ENCODE measurements around the gene PGLYRP1. TPM values are rescaled to one million over a fixed set of nuclear protein-coding genes. Genes with fewer than 3 reads are reported as not detected.

Gene PGLYRP1
- polyA plus RNA-seq, 3 donors = 0.36 to 0.39 (median 0.37) TPM

DNA sequence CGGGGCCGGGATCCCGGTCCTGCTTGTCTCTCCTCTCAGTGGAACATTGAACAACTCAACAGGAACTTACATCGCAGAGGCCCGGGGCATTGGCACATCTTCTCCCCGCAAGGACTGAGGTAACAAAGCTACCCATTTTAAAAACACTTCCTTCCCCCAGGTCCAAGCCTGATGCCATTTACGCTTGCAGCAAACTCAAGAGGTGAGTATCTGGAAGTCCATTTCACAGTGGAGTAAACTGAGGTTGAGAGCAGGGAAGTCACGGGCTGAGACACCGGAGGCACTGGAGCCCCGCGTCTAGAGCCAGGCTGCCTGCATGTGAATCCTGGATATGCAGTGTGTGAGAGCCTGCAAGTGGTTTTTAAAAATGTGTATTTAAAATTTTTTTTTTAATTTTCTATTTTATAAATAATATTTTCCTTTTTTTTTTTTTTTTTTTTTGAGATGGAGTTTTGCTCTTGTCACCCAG lies 492 bp upstream of the PGLYRP1 start:
- Histone ChIP-seq H2AFZ (ENCODE audit: insufficient read depth, low read depth, low read length, poor library complexity, severe bottlenecking) (peak overlapping the region; percentile 59), H3K27ac (ENCODE audit: low read depth in 1 of 2, low read length in 2 of 2) (no peak overlapping the region), H3K4me1 (ENCODE audit: control insufficient read depth in 1 of 2, insufficient read depth in 2 of 2, low read length in 2 of 2) (peaks cover 27 to 33% of the 10 kb centered on the region in 2 donors), H3K27me3 (ENCODE audit: control insufficient read depth in 2 of 2, insufficient read depth in 2 of 2, low read length in 2 of 2) (peaks cover 3 to 37% of the 10 kb centered on the region in 2 donors), H4K20me1 (ENCODE audit: insufficient read depth, low read length) (no peaks in the 10 kb centered on the region), H3K4me2 (replicated peaks; ENCODE audit: extremely low read depth, low read length, poor library complexity, severe bottlenecking) (peak overlapping the region; percentile 52), H3K9me3 (replicated peaks in 1 of 2; ENCODE audit: control insufficient read depth in 1 of 2, insufficient read depth in 1 of 2, low read length in 2 of 2) (no peaks in the 10 kb centered on the region), H3K9ac (ENCODE audit: insufficient read depth, low read length, poor library complexity, severe bottlenecking) (peak overlapping the region; percentile 32), H3K79me2 (ENCODE audit: insufficient read depth, low read length) (no peaks in the 10 kb centered on the region), H3K4me3 (replicated peaks in 1 of 3; ENCODE audit: low read depth in 2 of 3, low read length in 3 of 3) (peak overlapping the region in 1 of 3 experiments; percentile 46), H3K36me3 (replicated peaks in 1 of 2; ENCODE audit: control insufficient read depth in 1 of 2, insufficient read depth in 2 of 2, low read length in 2 of 2) (no peaks in the 10 kb centered on the region)
- peak overlapping the region; percentile 12 to 63 for H3K4me3 Mint-ChIP-seq
- peak; percentile 8 to 29 (median 20) for DNase-seq
- 13% methylated on average over 6 of the region's 11 CpGs for WGBS (ENCODE audit: insufficient coverage)
- TF ChIP-seq, protein P1, sequence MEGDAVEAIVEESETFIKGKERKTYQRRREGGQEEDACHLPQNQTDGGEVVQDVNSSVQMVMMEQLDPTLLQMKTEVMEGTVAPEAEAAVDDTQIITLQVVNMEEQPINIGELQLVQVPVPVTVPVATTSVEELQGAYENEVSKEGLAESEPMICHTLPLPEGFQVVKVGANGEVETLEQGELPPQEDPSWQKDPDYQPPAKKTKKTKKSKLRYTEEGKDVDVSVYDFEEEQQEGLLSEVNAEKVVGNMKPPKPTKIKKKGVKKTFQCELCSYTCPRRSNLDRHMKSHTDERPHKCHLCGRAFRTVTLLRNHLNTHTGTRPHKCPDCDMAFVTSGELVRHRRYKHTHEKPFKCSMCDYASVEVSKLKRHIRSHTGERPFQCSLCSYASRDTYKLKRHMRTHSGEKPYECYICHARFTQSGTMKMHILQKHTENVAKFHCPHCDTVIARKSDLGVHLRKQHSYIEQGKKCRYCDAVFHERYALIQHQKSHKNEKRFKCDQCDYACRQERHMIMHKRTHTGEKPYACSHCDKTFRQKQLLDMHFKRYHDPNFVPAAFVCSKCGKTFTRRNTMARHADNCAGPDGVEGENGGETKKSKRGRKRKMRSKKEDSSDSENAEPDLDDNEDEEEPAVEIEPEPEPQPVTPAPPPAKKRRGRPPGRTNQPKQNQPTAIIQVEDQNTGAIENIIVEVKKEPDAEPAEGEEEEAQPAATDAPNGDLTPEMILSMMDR (IDR thresholded peaks at IDR 0.05) = no peak
- peaks cover 33 to 57% (median 44%) of the 10 kb centered on the region in 3 donors for H3K27me3 Mint-ChIP-seq (ENCODE audit: low read depth in 3 of 3)
- peaks cover 0 to 3% (median 0%) of the 10 kb centered on the region in 7 donors for H3K9me3 Mint-ChIP-seq
- peaks cover 4 to 11% of the 10 kb centered on the region in 2 donors for H3K36me3 Mint-ChIP-seq
- intact Hi-C loops (cut with micrococcal nuclease) = no loop called here
- peak overlapping the region in 1 of 7 donors; percentile 5 for H3K27ac Mint-ChIP-seq
- H3K4me1 Mint-ChIP-seq = peaks cover 33% of the 10 kb centered on the region

DNA sequence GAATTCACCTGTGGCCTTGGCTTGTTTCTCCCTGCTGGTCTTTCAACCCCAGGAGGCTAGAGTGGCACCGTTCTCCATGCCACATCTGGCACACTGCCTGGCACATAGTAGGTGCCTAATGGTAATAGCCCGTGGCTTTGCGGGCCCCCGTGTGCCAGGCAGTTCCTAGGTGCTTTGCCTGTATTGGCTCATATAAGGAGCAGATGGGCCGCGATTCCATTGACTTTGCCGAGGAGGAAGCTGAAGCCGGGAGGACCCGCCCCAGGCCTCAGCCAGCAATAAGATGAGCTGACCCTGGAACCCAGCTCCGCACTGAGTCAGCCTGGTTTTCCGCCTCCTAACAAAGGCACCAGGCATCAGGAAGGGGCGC lies 807 bp downstream of the PGLYRP1 start:
- Histone ChIP-seq H3K27ac (ENCODE audit: low read depth in 1 of 2, low read length in 2 of 2) (no peak overlapping the region), H3K4me2 (replicated peaks; ENCODE audit: extremely low read depth, low read length, poor library complexity, severe bottlenecking) (no peak overlapping the region), H4K20me1 (ENCODE audit: insufficient read depth, low read length) (peaks cover 3% of the 10 kb centered on the region), H3K4me1 (ENCODE audit: control insufficient read depth in 1 of 2, insufficient read depth in 2 of 2, low read length in 2 of 2) (peaks cover 27 to 35% of the 10 kb centered on the region in 2 donors), H3K4me3 (replicated peaks in 1 of 3; ENCODE audit: low read depth in 2 of 3, low read length in 3 of 3) (no peak overlapping the region), H3K36me3 (replicated peaks in 1 of 2; ENCODE audit: control insufficient read depth in 1 of 2, insufficient read depth in 2 of 2, low read length in 2 of 2) (no peaks in the 10 kb centered on the region), H2AFZ (ENCODE audit: insufficient read depth, low read depth, low read length, poor library complexity, severe bottlenecking) (no peak overlapping the region), H3K9ac (ENCODE audit: insufficient read depth, low read length, poor library complexity, severe bottlenecking) (no peak overlapping the region), H3K9me3 (replicated peaks in 1 of 2; ENCODE audit: control insufficient read depth in 1 of 2, insufficient read depth in 1 of 2, low read length in 2 of 2) (no peaks in the 10 kb centered on the region), H3K79me2 (ENCODE audit: insufficient read depth, low read length) (no peaks in the 10 kb centered on the region), H3K27me3 (ENCODE audit: control insufficient read depth in 2 of 2, insufficient read depth in 2 of 2, low read length in 2 of 2) (peaks cover 3 to 37% of the 10 kb centered on the region in 2 donors)
- Mint-ChIP-seq H3K4me3 (peak overlapping the region in 1 of 2 donors; percentile 80), H3K27ac (no peak overlapping the region), H3K27me3 (ENCODE audit: low read depth in 3 of 3) (peaks cover 33 to 53% (median 42%) of the 10 kb centered on the region in 3 donors), H3K36me3 (peaks cover 4 to 19% of the 10 kb centered on the region in 2 donors), H3K4me1 (peaks cover 34% of the 10 kb centered on the region), H3K9me3 (peaks cover 0 to 3% (median 0%) of the 10 kb centered on the region in 7 donors)
- no peak for DNase-seq
- intact Hi-C loops (cut with micrococcal nuclease) = no loop called here
- TF ChIP-seq, protein P1 (IDR thresholded peaks at IDR 0.05) = no peak
- WGBS (ENCODE audit: insufficient coverage) = 73% methylated on average over 11 of the region's 12 CpGs

All from CD14-positive monocyte (primary cell).